Activated naive CD8-positive, alpha-beta T cell treated with anti-CD3 and anti-CD28 coated beads, Interleukin-2, amount 10 ng/mL, durations not matched to agents 7 days and 5 days (primary cell): ENCODE results near the gene EEF1A1. TPM values are rescaled to one million over a fixed set of nuclear protein-coding genes. Genes with fewer than 3 reads are reported as not detected.
"Not testable (repeated sequence)": the region's sequence is repeated elsewhere in the genome, so short reads cannot be mapped to it uniquely, and the experiment has no call there.

ENCODE experiments used
- ATAC-seq: fragments of 150-1000 bp; cut with Tn5 transposase; one replicate; pipeline ENCODE4 v1.10.0; 2021; ENCODE audit warnings: low read depth, moderate library complexity
- POLR2A ChIA-PET: fragments of 350-600 bp; sonication (Branson Sonifier 250); formaldehyde crosslinking; loops from one replicate; lab custom pipeline; 2021; ENCODE audit warnings: antibody characterized with exemption; lab: Charles Lee
- DNase-seq: peaks from one replicate; pipeline ENCODE4 v3.0.0; 2021
- H3K27ac Mint-ChIP-seq: one replicate; pipeline ENCODE4 v1.8.0; 2022; ENCODE audit warnings: mild to moderate bottlenecking, mixed read lengths
- H3K27me3 Mint-ChIP-seq: one replicate; pipeline ENCODE4 v1.8.0; 2022; ENCODE audit warnings: mild to moderate bottlenecking, moderate library complexity, mixed read lengths
- H3K36me3 Mint-ChIP-seq: one replicate; pipeline ENCODE4 v1.8.0; 2021; ENCODE audit warnings: mild to moderate bottlenecking, mixed read lengths
- H3K4me1 Mint-ChIP-seq: one replicate; pipeline ENCODE4 v1.8.0; 2021; ENCODE audit warnings: mixed read lengths
- H3K4me3 Mint-ChIP-seq: one replicate; pipeline ENCODE4 v1.8.0; 2022; ENCODE audit warnings: mild to moderate bottlenecking, moderate library complexity, mixed read lengths
- H3K9me3 Mint-ChIP-seq: one replicate; pipeline ENCODE4 v1.8.0; 2021; ENCODE audit warnings: mixed read lengths
- total RNA-seq, 2 experiments: library from RNA; stranded (reverse); gene quantifications; one replicate each; pipeline ENCODE4 v1.2.3, GENCODE V29; 2021

EEF1A1 gene
- total RNA-seq, 2 experiments from 2014 or later = 8,804 to 9,235 TPM

DNA sequence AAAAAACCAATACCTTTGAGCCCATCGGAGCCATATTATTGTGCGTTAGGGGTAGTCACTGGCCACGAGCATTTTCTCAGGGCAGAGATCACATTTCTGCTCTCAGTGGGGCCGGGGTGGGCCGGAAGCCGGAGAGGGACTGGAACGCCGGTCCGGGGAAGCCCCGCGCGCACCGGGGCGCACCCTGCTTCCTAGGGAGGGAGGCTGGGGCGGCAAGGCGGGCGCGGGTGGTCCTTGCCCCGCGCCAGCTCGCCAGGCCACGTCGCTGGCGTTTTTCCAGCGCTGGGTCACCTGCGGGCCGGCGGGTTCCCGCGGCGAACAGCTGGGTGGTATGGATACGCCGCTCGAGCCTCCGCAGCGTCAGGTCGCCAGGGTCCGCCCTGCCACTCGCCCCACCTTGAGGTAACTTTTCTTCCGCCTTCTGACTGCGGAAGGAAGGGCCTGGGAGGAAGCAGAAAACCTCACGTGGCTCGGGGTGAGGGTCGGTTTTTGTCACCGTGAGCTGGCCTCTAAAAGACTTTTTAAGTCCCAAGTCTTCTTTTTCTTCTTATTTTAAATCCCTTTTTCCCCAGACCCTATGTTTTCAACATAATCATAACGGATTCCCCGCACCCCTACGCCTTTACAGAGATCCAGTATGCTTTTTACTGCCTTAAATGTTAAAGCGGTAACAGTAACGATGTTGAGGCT lies 2.7 kb upstream of the EEF1A1 start:
- H3K9me3 Mint-ChIP-seq = no peaks in the 10 kb centered on the region
- H3K27ac Mint-ChIP-seq = peak overlapping the region; percentile 96
- H3K4me3 Mint-ChIP-seq = peak overlapping the region; percentile 94
- ATAC-seq (peak; percentile 43), DNase-seq (peak; percentile 85)
- peaks cover 19% of the 10 kb centered on the region for H3K36me3 Mint-ChIP-seq
- H3K27me3 Mint-ChIP-seq = no peaks in the 10 kb centered on the region
- peaks cover 29% of the 10 kb centered on the region for H3K4me1 Mint-ChIP-seq
- POLR2A ChIA-PET = interaction anchor here (0.6 to 7.9 kb wide), 10 partner anchors 8 to 134 kb away, joined by 3 to 145 read pairs (median 6); partner anchors contain the start of genes MTO1 and SLC17A5

DNA sequence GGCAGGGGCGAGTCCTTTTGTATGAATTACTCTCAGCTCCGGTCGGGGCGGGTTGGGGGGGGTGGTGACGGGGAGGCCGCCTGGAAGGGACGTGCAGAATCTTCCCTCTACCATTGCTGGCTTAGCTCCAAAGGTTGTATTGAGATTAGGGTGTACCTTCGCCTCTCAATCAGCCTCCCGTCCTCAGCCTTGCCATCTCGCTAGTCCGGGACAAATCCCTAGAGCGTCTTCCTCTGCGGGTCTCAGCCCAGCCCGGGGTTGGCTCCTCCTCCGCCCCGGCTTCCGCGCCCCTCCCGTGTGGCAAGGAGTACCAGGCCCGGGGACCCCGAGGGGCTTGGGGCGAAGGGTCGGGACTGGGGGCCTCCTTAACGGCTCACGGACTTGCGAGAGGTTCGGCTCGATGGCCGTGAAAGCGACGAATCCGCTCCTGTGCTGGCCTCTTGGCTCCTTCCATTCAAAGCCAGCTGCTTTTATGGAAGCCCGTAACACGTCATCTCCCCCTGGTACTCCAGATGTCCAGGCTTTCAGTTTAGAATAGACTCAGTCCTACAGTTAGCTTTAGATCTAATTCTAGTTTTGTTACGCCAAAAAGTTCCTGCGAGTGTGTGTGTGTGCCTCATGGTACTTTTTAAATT lies 636 bp upstream of the EEF1A1 start:
- Mint-ChIP-seq H3K27ac (peak overlapping the region; percentile 95), H3K27me3 (no peaks in the 10 kb centered on the region), H3K4me3 (peak overlapping the region; percentile 94), H3K4me1 (peaks cover 40% of the 10 kb centered on the region), H3K36me3 (peaks cover 35% of the 10 kb centered on the region), H3K9me3 (no peaks in the 10 kb centered on the region)
- DNase-seq = peak; percentile 83
- POLR2A ChIA-PET = interaction anchor here (0.9 to 7.9 kb wide), 19 partner anchors 11 to 212 kb away, joined by 3 to 145 read pairs (median 6); partner anchors contain the start of genes CGAS, MTO1 and SLC17A5
- peak; percentile 43 for ATAC-seq

DNA sequence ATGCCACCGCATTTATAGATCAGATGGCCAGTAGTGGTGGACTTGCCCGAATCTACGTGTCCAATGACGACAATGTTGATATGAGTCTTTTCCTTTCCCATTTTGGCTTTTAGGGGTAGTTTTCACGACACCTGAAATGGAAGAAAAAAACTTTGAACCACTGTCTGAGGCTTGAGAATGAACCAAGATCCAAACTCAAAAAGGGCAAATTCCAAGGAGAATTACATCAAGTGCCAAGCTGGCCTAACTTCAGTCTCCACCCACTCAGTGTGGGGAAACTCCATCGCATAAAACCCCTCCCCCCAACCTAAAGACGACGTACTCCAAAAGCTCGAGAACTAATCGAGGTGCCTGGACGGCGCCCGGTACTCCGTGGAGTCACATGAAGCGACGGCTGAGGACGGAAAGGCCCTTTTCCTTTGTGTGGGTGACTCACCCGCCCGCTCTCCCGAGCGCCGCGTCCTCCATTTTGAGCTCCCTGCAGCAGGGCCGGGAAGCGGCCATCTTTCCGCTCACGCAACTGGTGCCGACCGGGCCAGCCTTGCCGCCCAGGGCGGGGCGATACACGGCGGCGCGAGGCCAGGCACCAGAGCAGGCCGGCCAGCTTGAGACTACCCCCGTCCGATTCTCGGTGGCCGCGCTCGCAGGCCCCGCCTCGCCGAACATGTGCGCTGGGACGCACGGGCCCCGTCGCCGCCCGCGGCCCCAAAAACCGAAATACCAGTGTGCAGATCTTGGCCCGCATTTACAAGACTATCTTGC lies 725 bp downstream of the EEF1A1 start:
- Mint-ChIP-seq H3K9me3 (no peaks in the 10 kb centered on the region), H3K4me3 (peak overlapping the region; percentile 94), H3K4me1 (peaks cover 52% of the 10 kb centered on the region), H3K27me3 (no peaks in the 10 kb centered on the region), H3K27ac (peak overlapping the region; percentile 95), H3K36me3 (peaks cover 43% of the 10 kb centered on the region)
- POLR2A ChIA-PET = interaction anchor here (0.5 to 7.9 kb wide), 30 partner anchors 10 to 897 kb away, joined by 3 to 145 read pairs (median 4); partner anchors contain the start of genes CGAS, MTO1 and SLC17A5
- peak; percentile 83 for DNase-seq
- ATAC-seq = peak; percentile 23

DNA sequence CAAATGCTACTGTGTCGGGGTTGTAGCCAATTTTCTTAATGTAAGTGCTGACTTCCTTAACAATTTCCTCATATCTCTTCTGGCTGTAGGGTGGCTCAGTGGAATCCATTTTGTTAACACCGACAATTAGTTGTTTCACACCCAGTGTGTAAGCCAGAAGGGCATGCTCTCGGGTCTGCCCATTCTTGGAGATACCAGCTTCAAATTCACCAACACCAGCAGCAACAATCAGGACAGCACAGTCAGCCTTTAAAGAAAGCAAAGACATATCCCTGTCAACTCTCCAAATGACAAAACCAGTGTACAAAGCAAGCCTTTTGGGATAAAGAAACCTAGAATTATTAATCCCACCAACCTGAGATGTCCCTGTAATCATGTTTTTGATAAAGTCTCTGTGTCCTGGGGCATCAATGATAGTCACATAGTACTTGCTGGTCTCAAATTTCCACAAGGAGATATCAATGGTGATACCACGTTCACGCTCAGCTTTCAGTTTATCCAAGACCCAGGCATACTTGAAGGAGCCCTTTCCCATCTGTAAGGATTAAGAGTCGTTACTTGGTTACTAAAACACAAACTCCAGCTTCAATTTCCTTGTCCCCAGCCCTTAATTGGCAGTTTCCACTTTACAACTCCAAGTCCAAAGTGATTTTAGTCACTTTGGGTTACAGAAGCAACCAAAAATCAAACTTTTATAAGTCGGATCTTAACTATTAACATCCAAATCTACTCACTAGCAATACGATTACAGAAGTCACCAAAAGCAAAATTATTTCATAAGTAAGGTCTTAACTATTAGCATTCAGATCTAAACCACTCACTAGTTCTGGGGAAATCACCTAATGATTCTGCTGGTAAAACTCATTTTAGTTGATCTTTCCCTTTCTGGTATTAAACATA lies 1.6 kb downstream of the EEF1A1 start:
- not testable (repeated sequence) for ATAC-seq, DNase-seq, H3K9me3 Mint-ChIP-seq, H3K27me3 Mint-ChIP-seq
- POLR2A ChIA-PET = interaction anchor here (0.8 to 7.9 kb wide), 11 partner anchors 56 to 135 kb away, joined by 3 to 145 read pairs (median 5); partner anchors contain the start of genes CGAS, MTO1 and SLC17A5
- H3K36me3 Mint-ChIP-seq = peaks cover 49% of the 10 kb centered on the region
- peak overlapping the region; percentile 95 for H3K27ac Mint-ChIP-seq
- peaks cover 53% of the 10 kb centered on the region for H3K4me1 Mint-ChIP-seq
- peak overlapping the region; percentile 94 for H3K4me3 Mint-ChIP-seq

DNA sequence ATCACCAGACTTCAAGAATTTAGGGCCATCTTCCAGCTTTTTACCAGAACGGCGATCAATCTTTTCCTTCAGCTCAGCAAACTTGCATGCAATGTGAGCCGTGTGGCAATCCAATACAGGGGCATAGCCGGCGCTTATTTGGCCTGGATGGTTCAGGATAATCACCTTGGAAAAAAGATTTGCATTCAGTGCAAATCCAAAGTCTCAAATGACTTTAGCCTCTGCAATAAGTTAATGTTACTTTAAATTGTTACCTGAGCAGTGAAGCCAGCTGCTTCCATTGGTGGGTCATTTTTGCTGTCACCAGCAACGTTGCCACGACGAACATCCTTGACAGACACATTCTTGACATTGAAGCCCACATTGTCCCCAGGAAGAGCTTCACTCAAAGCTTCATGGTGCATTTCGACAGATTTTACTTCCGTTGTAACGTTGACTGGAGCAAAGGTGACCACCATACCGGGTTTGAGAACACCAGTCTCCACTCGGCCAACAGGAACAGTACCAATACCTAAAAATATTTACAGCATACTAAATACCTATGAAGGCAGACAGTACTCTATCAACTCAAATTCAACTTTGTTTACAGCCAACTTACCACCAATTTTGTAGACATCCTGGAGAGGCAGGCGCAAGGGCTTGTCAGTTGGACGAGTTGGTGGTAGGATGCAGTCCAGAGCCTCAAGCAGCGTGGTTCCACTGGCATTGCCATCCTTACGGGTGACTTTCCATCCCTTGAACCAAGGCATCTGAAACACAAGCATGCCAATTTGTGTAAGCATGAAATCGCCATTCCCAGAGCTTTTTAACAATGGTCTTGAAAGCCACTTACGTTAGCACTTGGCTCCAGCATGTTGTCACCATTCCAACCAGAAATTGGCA lies 2.5 kb downstream of the EEF1A1 start:
- peaks cover 49% of the 10 kb centered on the region for H3K36me3 Mint-ChIP-seq
- peak overlapping the region; percentile 95 for H3K27ac Mint-ChIP-seq
- peak overlapping the region; percentile 94 for H3K4me3 Mint-ChIP-seq
- H3K27me3 Mint-ChIP-seq, DNase-seq, H3K9me3 Mint-ChIP-seq, ATAC-seq: not testable (repeated sequence)
- POLR2A ChIA-PET = interaction anchor here (3.8 to 7.9 kb wide), 2 partner anchors 56 to 69 kb away, joined by 41 to 145 read pairs; partner anchors contain the start of gene MTO1
- H3K4me1 Mint-ChIP-seq = peaks cover 50% of the 10 kb centered on the region

DNA sequence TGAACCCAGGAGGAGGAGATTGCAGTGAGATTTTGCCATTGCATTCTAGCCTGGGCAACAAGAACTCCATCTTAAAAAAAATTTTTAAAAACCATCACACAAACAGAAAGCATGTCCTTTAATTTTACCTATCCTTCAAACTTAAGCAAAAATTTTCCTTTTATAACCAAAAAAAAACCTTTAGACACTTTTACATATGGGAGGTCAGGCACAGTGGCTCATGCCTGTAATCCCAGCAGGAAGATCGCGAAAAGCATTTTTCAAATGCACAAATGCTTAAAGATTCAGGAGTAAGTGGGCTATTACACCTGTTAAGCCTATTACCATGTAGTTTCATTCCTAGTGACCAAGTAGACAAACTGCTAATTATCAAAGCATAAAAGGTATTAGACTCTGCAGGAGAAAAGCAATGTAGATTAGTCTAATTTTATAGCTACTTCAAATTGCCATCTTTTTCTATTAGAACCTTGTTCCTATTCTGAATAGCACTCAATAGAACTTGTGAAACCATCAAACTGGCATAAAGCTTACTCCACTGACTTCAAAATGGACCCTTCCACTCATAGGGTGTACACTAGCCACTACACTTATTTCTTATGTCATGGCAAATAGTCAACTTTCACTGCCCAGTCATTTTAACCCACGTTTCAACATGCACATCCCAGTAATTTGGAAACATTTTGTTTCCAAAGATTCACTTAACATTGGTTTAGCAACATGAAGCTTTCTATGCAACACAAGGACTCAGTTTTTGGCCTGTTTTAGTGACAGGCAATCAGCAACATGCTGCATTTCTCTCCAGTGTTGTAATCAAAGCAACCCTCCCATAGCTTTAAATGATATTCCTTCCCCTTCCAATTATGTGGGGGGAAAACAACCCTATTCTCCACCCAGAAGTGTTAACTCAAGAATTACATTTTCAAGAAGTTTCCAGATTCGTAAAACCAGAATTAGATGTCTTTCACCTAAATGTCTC lies 4.0 kb downstream of the EEF1A1 start:
- H3K4me3 Mint-ChIP-seq = peak overlapping the region; percentile 69
- POLR2A ChIA-PET = interaction anchor here (0.6 to 2.2 kb wide), 7 partner anchors 19 to 136 kb away, joined by 3 to 11 read pairs (median 3); partner anchors contain the start of genes MTO1 and SLC17A5
- H3K4me1 Mint-ChIP-seq = peaks cover 44% of the 10 kb centered on the region
- H3K27ac Mint-ChIP-seq = peak overlapping the region; percentile 35
- DNase-seq (no peak), ATAC-seq (no peak)
- no peaks in the 10 kb centered on the region for H3K9me3 Mint-ChIP-seq
- no peaks in the 10 kb centered on the region for H3K27me3 Mint-ChIP-seq
- peaks cover 49% of the 10 kb centered on the region for H3K36me3 Mint-ChIP-seq

DNA sequence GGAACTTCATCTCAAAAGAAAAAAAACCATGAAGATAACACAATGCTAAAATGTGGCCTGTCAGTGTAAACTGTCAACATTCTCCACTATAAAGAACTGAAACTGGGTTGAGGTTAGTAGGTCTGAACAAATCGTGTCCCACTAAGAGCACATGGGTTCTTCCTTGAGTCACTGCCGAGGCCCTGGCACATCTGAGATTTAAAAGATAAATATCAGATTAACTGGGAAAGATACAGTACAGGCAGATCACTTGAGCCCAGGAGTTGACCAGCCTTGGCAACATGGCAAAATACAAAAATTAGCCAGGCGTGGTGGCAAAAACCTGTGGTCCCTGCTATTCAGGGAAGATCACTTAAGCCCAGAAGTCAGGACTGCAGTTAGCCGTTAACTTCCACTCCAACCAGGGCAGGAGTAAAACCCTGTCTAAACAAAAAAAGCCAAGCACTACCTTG lies 5.6 kb downstream of the EEF1A1 start:
- no peaks in the 10 kb centered on the region for H3K9me3 Mint-ChIP-seq
- ATAC-seq = no peak
- H3K27ac Mint-ChIP-seq = peak overlapping the region; percentile 35
- no peaks in the 10 kb centered on the region for H3K27me3 Mint-ChIP-seq
- H3K36me3 Mint-ChIP-seq = peaks cover 45% of the 10 kb centered on the region
- peaks cover 42% of the 10 kb centered on the region for H3K4me1 Mint-ChIP-seq
- POLR2A ChIA-PET = interaction anchor here (0.6 to 3.4 kb wide), 7 partner anchors 9 to 139 kb away, joined by 3 to 24 read pairs (median 11); partner anchors contain the start of gene SLC17A5
- peak overlapping the region; percentile 27 for H3K4me3 Mint-ChIP-seq
- DNase-seq = no peak

DNA sequence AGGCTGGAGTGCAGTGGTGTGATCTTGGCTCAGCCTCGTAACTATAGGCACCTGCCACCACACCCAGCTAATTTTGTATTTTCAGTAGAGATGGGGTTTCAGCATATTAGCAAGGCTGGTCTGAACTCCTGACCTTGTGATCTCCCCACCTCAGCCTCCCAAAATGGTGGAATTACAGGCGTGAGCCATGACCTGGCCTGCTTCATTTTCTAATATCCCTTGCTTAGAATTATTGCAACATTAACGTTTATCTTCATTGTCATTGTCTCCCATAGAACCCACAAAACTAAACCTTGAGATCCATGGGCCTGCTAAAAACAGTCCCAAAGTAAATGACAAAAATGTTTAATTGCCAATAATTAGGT lies 6.1 kb downstream of the EEF1A1 start:
- no peak for ATAC-seq

DNA sequence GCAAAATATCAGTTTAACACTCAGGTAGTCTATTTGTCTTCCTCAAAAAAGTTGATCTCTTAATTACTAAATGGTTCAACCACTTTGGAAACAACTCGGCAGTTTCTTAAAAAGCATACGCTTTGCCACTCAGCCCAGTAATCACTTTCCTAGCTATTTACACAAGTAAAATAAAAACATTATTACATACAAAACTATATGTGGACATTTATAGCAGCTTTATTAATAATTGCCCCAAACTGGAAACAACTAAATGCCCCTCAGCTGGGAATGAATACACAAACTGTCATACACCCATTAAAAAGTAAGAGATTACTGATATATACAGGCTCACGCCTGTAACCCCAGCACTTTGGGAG lies 7.4 kb downstream of the EEF1A1 start:
- H3K27ac Mint-ChIP-seq = no peak overlapping the region
- no peaks in the 10 kb centered on the region for H3K9me3 Mint-ChIP-seq
- POLR2A ChIA-PET = interaction anchor here (0.8 to 3.4 kb wide), 11 partner anchors 13 to 141 kb away, joined by 3 to 24 read pairs (median 4); partner anchors contain the start of genes CGAS and SLC17A5
- H3K4me1 Mint-ChIP-seq = peaks cover 30% of the 10 kb centered on the region
- H3K27me3 Mint-ChIP-seq = no peaks in the 10 kb centered on the region
- no peak for DNase-seq
- H3K36me3 Mint-ChIP-seq = peaks cover 30% of the 10 kb centered on the region
- no peak for ATAC-seq
- no peak overlapping the region for H3K4me3 Mint-ChIP-seq

More for the DNA sequence above, 6.1 kb downstream of the EEF1A1 start:
- POLR2A ChIA-PET = interaction anchor here (0.6 to 3.4 kb wide), 7 partner anchors 15 to 139 kb away, joined by 3 to 24 read pairs (median 7); partner anchors contain the start of genes CGAS and SLC17A5
- H3K36me3 Mint-ChIP-seq = peaks cover 40% of the 10 kb centered on the region
- no peak for DNase-seq
- H3K9me3 Mint-ChIP-seq = no peaks in the 10 kb centered on the region
- H3K4me1 Mint-ChIP-seq = peaks cover 40% of the 10 kb centered on the region
- H3K4me3 Mint-ChIP-seq = no peak overlapping the region
- peak overlapping the region; percentile 21 for H3K27ac Mint-ChIP-seq
- no peaks in the 10 kb centered on the region for H3K27me3 Mint-ChIP-seq

DNA sequence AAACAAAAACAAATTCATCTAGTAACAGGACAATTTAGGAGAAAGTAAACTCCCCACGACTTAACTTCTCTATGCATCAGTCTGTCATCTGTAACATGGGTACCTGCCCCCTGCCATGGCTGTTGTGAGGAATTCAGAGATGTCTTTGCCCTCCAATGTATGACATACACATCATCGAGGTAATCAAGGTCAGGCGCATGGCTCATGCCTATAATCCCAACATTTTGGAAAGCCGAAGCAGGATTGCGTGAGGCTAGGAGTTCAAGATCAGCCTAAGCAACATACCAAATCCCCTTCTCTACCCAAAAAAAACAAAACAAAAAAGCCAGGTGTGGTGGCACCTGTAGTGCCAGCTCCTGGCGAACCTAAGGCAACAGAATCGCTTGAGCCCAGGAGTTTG lies 9.0 kb downstream of the EEF1A1 start:
- H3K9me3 Mint-ChIP-seq = no peaks in the 10 kb centered on the region
- ATAC-seq = no peak
- H3K4me3 Mint-ChIP-seq = no peak overlapping the region
- H3K36me3 Mint-ChIP-seq = peaks cover 19% of the 10 kb centered on the region
- POLR2A ChIA-PET = no interaction called here
- H3K27ac Mint-ChIP-seq = no peak overlapping the region
- no peaks in the 10 kb centered on the region for H3K27me3 Mint-ChIP-seq
- no peak for DNase-seq
- peaks cover 23% of the 10 kb centered on the region for H3K4me1 Mint-ChIP-seq
